Stimulated activated CD4-positive, alpha-beta T cell treated with anti-CD3 and anti-CD28 coated beads, TNF-alpha, amount 100 ng/mL, for 48 hours (primary cell): ENCODE measurements around the gene RASA1.
"Not testable (repeated sequence)": the region's sequence is repeated elsewhere in the genome, so short reads cannot be mapped to it uniquely, and the experiment has no call there.

ENCODE experiments used
- DNase-seq, 3 donors: peaks; one replicate each; pipeline ENCODE4 v3.0.0-alpha.2; 2020; ENCODE audit warnings: low read depth in 3 of 3

Gene RASA1

GRCh38 chr5:87267574-87268125 is at the start of gene RASA1:
Gene RASA1 (plus strand): TSS chr5:87267883. CDS start chr5:87268452, 569 bp downstream.
- peak; percentile 78 to 82 (median 82) for DNase-seq

- no peak for DNase-seq
Observed at GRCh38 chr5:87229780-87230179, 37.9 kb upstream of the RASA1 start.

GRCh38 chr5:87231037-87231808 is 36.5 kb upstream of the RASA1 start:
- DNase-seq: no peak

- no peak for DNase-seq
Observed at GRCh38 chr5:87233143-87233542, 34.5 kb upstream of the RASA1 start.

- DNase-seq: no peak
Observed at GRCh38 chr5:87241555-87241954, 26.1 kb upstream of the RASA1 start.

GRCh38 chr5:87242242-87242641 is 25.4 kb upstream of the RASA1 start:
- no peak for DNase-seq

- no peak for DNase-seq
Observed at GRCh38 chr5:87243161-87243844, 24.4 kb upstream of the RASA1 start.

- DNase-seq: no peak
Observed at GRCh38 chr5:87245451-87245850, 22.2 kb upstream of the RASA1 start.

- no peak for DNase-seq
Observed at GRCh38 chr5:87246061-87246460, 21.6 kb upstream of the RASA1 start.

- no peak for DNase-seq
Observed at GRCh38 chr5:87252283-87252605, 15.4 kb upstream of the RASA1 start.

GRCh38 chr5:87254035-87254434 is 13.6 kb upstream of the RASA1 start:
- DNase-seq: no peak

GRCh38 chr5:87258507-87258906 is 9.2 kb upstream of the RASA1 start:
- DNase-seq: no peak

- DNase-seq: no peak
Observed at GRCh38 chr5:87260604-87261192, 7.0 kb upstream of the RASA1 start.

- DNase-seq: no peak
Observed at GRCh38 chr5:87263498-87263897, 4.2 kb upstream of the RASA1 start.

GRCh38 chr5:87266914-87267573 is 639 bp upstream of the RASA1 start:
- DNase-seq: no peak

GRCh38 chr5:87268126-87268969 is 665 bp downstream of the RASA1 start:
- DNase-seq: peak in 2 of 3 donors; percentile 41 to 57

- no peak for DNase-seq
Observed at GRCh38 chr5:87268970-87269377, 1.3 kb downstream of the RASA1 start.

- DNase-seq: not testable (repeated sequence)
Observed at GRCh38 chr5:87270888-87271287, 3.2 kb downstream of the RASA1 start.

- DNase-seq: no peak
Observed at GRCh38 chr5:87276655-87277054, 9.0 kb downstream of the RASA1 start.

GRCh38 chr5:87277279-87277835 is 9.7 kb downstream of the RASA1 start:
- no peak for DNase-seq

GRCh38 chr5:87278590-87279100 is 11.0 kb downstream of the RASA1 start:
- no peak for DNase-seq
